CD14-positive monocyte (primary cell): ENCODE results near the gene WDR91. TPM values are rescaled to one million over a fixed set of nuclear protein-coding genes. Genes with fewer than 3 reads are reported as not detected.

Source experiments
- DNase-seq, 3 donors: peaks; one replicate each; pipeline ENCODE4 v3.0.0-alpha.2; 2011 to 2022
- H2AFZ ChIP-seq: 2 replicates; pipeline ENCODE4 v1.6.0; 2012; ENCODE audit warnings: mild to moderate bottlenecking, low read depth, low read length, inconsistent platforms; ENCODE audit not compliant: insufficient read depth, poor library complexity, severe bottlenecking
- H3K27ac ChIP-seq, 2 donors: 1 replicate in 1 of 2; 2 replicates in 1 of 2; pipeline ENCODE4 v1.5.1; 2012 to 2013; ENCODE audit warnings: low read length in 2 of 2, control low read depth in 1 of 2, inconsistent platforms in 1 of 2, low read depth in 1 of 2, mild to moderate bottlenecking in 1 of 2
- H3K27me3 ChIP-seq, 2 donors: one replicate each; pipeline versions ENCODE4 v1.6.0 to v1.6.1; 2011 to 2013; ENCODE audit warnings: low read length in 2 of 2; ENCODE audit not compliant: control insufficient read depth in 2 of 2, insufficient read depth in 2 of 2
- H3K36me3 ChIP-seq, 2 donors: replicated peaks in 1 of 2; 1 replicate in 1 of 2; 2 replicates in 1 of 2; pipeline versions ENCODE4 v1.5.1 to v1.6.1; 2012 to 2013; ENCODE audit warnings: low read length in 2 of 2, control low read depth in 1 of 2, inconsistent platforms in 1 of 2, mild to moderate bottlenecking in 1 of 2; ENCODE audit not compliant: insufficient read depth in 2 of 2, control insufficient read depth in 1 of 2
- H3K4me1 ChIP-seq, 2 donors: 1 replicate in 1 of 2; 2 replicates in 1 of 2; pipeline versions ENCODE4 v1.5.1 to v1.6.1; 2012 to 2013; ENCODE audit warnings: low read length in 2 of 2, control low read depth in 1 of 2, inconsistent platforms in 1 of 2, mild to moderate bottlenecking in 1 of 2, moderate library complexity in 1 of 2; ENCODE audit not compliant: insufficient read depth in 2 of 2, control insufficient read depth in 1 of 2
- H3K4me2 ChIP-seq: replicated peaks from 2 replicates; pipeline ENCODE3; 2012; ENCODE audit warnings: low read length, moderate library complexity, mild to moderate bottlenecking; ENCODE audit not compliant: poor library complexity, severe bottlenecking; ENCODE audit errors: extremely low read depth
- H3K4me3 ChIP-seq, 3 experiments: fragments of 200-600 bp in 1 of 3; sonication (generic) in 1 of 3; replicated peaks in 1 of 3; 1 replicate in 2 of 3; 2 replicates in 1 of 3; pipeline ENCODE4 v1.5.1; 2011 to 2013; ENCODE audit warnings: low read length in 3 of 3, mild to moderate bottlenecking in 3 of 3, control low read depth in 2 of 3, low read depth in 2 of 3, inconsistent platforms in 1 of 3, moderate library complexity in 1 of 3
- H3K79me2 ChIP-seq: 2 replicates; pipeline ENCODE4 v1.6.0; 2012; ENCODE audit warnings: mild to moderate bottlenecking, control low read depth, inconsistent platforms, low read length, moderate library complexity; ENCODE audit not compliant: insufficient read depth
- H3K9ac ChIP-seq: 2 replicates; pipeline ENCODE4 v1.6.0; 2017; ENCODE audit warnings: low read length, mild to moderate bottlenecking; ENCODE audit not compliant: insufficient read depth, poor library complexity, severe bottlenecking
- H3K9me3 ChIP-seq, 2 donors: replicated peaks in 1 of 2; 1 replicate in 1 of 2; 2 replicates in 1 of 2; pipeline versions ENCODE4 v1.5.1 to v1.6.1; 2012 to 2013; ENCODE audit warnings: low read length in 2 of 2, control low read depth in 1 of 2; ENCODE audit not compliant: control insufficient read depth in 1 of 2, insufficient read depth in 1 of 2
- H4K20me1 ChIP-seq: 2 replicates; pipeline ENCODE4 v1.6.0; 2012; ENCODE audit warnings: mild to moderate bottlenecking, low read length, control low read depth, moderate library complexity; ENCODE audit not compliant: insufficient read depth
- H3K27ac Mint-ChIP-seq, 7 donors: one replicate each; pipeline ENCODE4 v1.8.0; 2020; ENCODE audit warnings: mild to moderate bottlenecking in 7 of 7, mixed read lengths in 7 of 7, moderate library complexity in 6 of 7, inconsistent platforms in 2 of 7
- H3K27me3 Mint-ChIP-seq, 3 donors: one replicate each; pipeline ENCODE4 v1.8.0; 2021 to 2022; ENCODE audit warnings: low read depth in 3 of 3, mild to moderate bottlenecking in 3 of 3, mixed read lengths in 3 of 3, moderate library complexity in 3 of 3, inconsistent platforms in 1 of 3
- H3K36me3 Mint-ChIP-seq, 2 donors: one replicate each; pipeline ENCODE4 v1.8.0; 2020; ENCODE audit warnings: mixed read lengths in 2 of 2, inconsistent platforms in 1 of 2, mild to moderate bottlenecking in 1 of 2
- H3K4me1 Mint-ChIP-seq: one replicate; pipeline ENCODE4 v1.8.0; 2020; ENCODE audit warnings: mild to moderate bottlenecking, mixed read lengths
- H3K4me3 Mint-ChIP-seq, 2 donors: one replicate each; pipeline ENCODE4 v1.8.0; 2020; ENCODE audit warnings: mild to moderate bottlenecking in 2 of 2, mixed read lengths in 2 of 2, moderate library complexity in 1 of 2
- H3K9me3 Mint-ChIP-seq, 7 donors: one replicate each; pipeline ENCODE4 v1.8.0; 2020 to 2022; ENCODE audit warnings: mixed read lengths in 7 of 7, mild to moderate bottlenecking in 6 of 7, moderate library complexity in 6 of 7, inconsistent platforms in 2 of 7
- CTCF ChIP-seq: fragments of 200-600 bp; IDR thresholded peaks from one replicate; pipeline ENCODE4 v1.8.0; 2022; ENCODE audit warnings: antibody characterized with exemption, mild to moderate bottlenecking
- WGBS: methylation state at CpG from one replicate; pipeline ENCODE4 v1.1.5; 2013; ENCODE audit warnings: missing lambda C conversion rate; ENCODE audit not compliant: insufficient coverage; 5-methylcytosine and 5-hydroxymethylcytosine counted together
- intact Hi-C, 2 donors: fragments of 100-400 bp; cut with micrococcal nuclease; formaldehyde crosslinking; loops; one replicate each; pipeline versions ENCODE4 v1.15.0 to v1.15.1; 2023
- polyA plus RNA-seq, 3 donors: library from polyadenylated mRNA; depleted of rRNA in 1 of 3; unstranded in 2 of 3; stranded (reverse) in 1 of 3; fragments of 300-500 nt in 2 of 3; fragments of >200 nt in 1 of 3; fragmentation: Illumina TruSeq in 2 of 3; gene quantifications; 1 replicate in 2 of 3; 2 replicates in 1 of 3; pipeline ENCODE4 v1.2.3, GENCODE V29; 2012 to 2021

The WDR91 gene
- polyA plus RNA-seq, 3 donors, result 2.5 to 35.0 (median 3.9) TPM

GRCh38 chr7:135197343-135197742 lies 14.0 kb downstream of the WDR91 start:
- no peaks in the 10 kb centered on the region for H3K79me2 ChIP-seq
- H3K4me1 ChIP-seq, result no peaks in the 10 kb centered on the region
- Mint-ChIP-seq H3K27me3 (no peaks in the 10 kb centered on the region), H3K36me3 (peaks cover 93 to 98% of the 10 kb centered on the region in 2 donors), H3K4me1 (no peaks in the 10 kb centered on the region), H3K27ac (peak overlapping the region in 3 of 7 donors; percentile 3 to 58 (median 52)), H3K9me3 (no peaks in the 10 kb centered on the region), H3K4me3 (no peak overlapping the region)
- H3K9me3 ChIP-seq, result no peaks in the 10 kb centered on the region
- no peak for TF ChIP-seq CTCF
- no peak overlapping the region for H3K4me3 ChIP-seq
- no peak overlapping the region for H3K9ac ChIP-seq
- intact Hi-C loops, result no loop called here
- H3K27ac ChIP-seq, result no peak overlapping the region
- H3K36me3 ChIP-seq, result peaks cover 95 to 100% of the 10 kb centered on the region in 2 donors
- DNase-seq, result no peak
- no peaks in the 10 kb centered on the region for H3K27me3 ChIP-seq
- WGBS, result 100% methylated on average over 1 of the region's 2 CpGs
- H2AFZ ChIP-seq, result no peak overlapping the region
- H4K20me1 ChIP-seq, result no peaks in the 10 kb centered on the region
- no peak overlapping the region for H3K4me2 ChIP-seq

GRCh38 chr7:135195968-135196629 lies 15.2 kb downstream of the WDR91 start:
- Histone ChIP-seq H3K36me3 (peaks cover 94 to 100% of the 10 kb centered on the region in 2 donors), H3K9me3 (no peaks in the 10 kb centered on the region), H3K9ac (no peak overlapping the region), H3K4me3 (no peak overlapping the region), H4K20me1 (no peaks in the 10 kb centered on the region), H3K4me1 (no peaks in the 10 kb centered on the region), H3K27me3 (no peaks in the 10 kb centered on the region), H2AFZ (no peak overlapping the region), H3K27ac (no peak overlapping the region), H3K4me2 (no peak overlapping the region), H3K79me2 (no peaks in the 10 kb centered on the region)
- Mint-ChIP-seq H3K9me3 (no peaks in the 10 kb centered on the region), H3K27me3 (no peaks in the 10 kb centered on the region), H3K27ac (peak overlapping the region in 3 of 7 donors; percentile 16 to 69 (median 64)), H3K4me3 (no peak overlapping the region), H3K36me3 (peaks cover 95 to 100% of the 10 kb centered on the region in 2 donors), H3K4me1 (no peaks in the 10 kb centered on the region)
- intact Hi-C loops, result no loop called here
- DNase-seq, result no peak
- TF ChIP-seq CTCF, result no peak
- 98% methylated on average over 13 of the region's 14 CpGs for WGBS
